ENCODE measurements around the gene ADGRL3. TPM values are rescaled to one million over a fixed set of nuclear protein-coding genes. Genes with fewer than 3 reads are reported as not detected.

Gene ADGRL3
- total and polyA plus RNA-seq, 4 donors: 0.07 to 1.7 (median 0.82) TPM

- TF ChIP-seq REST (IDR thresholded peaks at IDR 0.05) (no peak), EGR1 (IDR thresholded peaks at IDR 0.05; ENCODE audit: low read depth in 2 of 2) (no peak), RXRA (IDR thresholded peaks at IDR 0.05) (no peak), SP1 (IDR thresholded peaks at IDR 0.05) (no peak), YY1 (IDR thresholded peaks at IDR 0.05) (no peak)
- TF ChIP-seq, protein P1, sequence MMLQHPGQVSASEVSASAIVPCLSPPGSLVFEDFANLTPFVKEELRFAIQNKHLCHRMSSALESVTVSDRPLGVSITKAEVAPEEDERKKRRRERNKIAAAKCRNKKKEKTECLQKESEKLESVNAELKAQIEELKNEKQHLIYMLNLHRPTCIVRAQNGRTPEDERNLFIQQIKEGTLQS (IDR thresholded peaks at IDR 0.05): no peak
- TF ChIP-seq, protein P2, sequence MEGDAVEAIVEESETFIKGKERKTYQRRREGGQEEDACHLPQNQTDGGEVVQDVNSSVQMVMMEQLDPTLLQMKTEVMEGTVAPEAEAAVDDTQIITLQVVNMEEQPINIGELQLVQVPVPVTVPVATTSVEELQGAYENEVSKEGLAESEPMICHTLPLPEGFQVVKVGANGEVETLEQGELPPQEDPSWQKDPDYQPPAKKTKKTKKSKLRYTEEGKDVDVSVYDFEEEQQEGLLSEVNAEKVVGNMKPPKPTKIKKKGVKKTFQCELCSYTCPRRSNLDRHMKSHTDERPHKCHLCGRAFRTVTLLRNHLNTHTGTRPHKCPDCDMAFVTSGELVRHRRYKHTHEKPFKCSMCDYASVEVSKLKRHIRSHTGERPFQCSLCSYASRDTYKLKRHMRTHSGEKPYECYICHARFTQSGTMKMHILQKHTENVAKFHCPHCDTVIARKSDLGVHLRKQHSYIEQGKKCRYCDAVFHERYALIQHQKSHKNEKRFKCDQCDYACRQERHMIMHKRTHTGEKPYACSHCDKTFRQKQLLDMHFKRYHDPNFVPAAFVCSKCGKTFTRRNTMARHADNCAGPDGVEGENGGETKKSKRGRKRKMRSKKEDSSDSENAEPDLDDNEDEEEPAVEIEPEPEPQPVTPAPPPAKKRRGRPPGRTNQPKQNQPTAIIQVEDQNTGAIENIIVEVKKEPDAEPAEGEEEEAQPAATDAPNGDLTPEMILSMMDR (IDR thresholded peaks at IDR 0.05; ENCODE audit: low read depth, low read length, missing input control): no peak
Measured at GRCh38 chr4:61605984-61606383, 405.9 kb downstream of the ADGRL3 start (continued).

DNA sequence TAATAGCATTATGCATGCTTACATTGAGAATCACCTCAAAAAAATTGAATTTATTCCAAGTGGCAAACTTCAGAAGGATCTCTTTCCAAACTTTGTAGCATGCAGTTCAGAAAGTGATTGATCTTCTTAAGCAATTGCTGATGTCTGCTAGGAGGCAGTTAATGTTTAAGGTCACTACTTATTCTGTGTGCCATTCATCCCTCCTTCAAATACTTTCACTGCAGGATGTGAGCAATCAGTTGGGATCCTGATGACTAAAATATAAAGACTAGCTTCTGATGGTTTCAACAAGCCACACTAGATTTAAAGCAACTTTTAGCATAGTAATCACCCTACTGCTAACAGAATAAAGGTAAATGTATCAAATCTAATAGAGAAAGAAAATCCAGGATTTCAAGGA, 414.1 kb downstream of the ADGRL3 start:
- TF ChIP-seq YY1 (IDR thresholded peaks at IDR 0.05) (no peak), SP1 (IDR thresholded peaks at IDR 0.05) (no peak), EGR1 (IDR thresholded peaks at IDR 0.05; ENCODE audit: low read depth in 2 of 2) (no peak), FOXA1 (IDR thresholded peaks at IDR 0.05) (no peak), MAX (IDR thresholded peaks at IDR 0.05) (no peak), JUND (IDR thresholded peaks at IDR 0.05) (no peak), REST (IDR thresholded peaks at IDR 0.05) (no peak)
- TF ChIP-seq, protein P1 (IDR thresholded peaks at IDR 0.05): no peak
- Histone ChIP-seq H3K9ac (ENCODE audit: low read depth in 1 of 2, low read length in 2 of 2) (no peak overlapping the region), H3K9me3 (ENCODE audit: control insufficient read depth in 4 of 4, low read length in 3 of 4) (no peaks in the 10 kb centered on the region)

More for the DNA sequence above, 414.1 kb downstream of the ADGRL3 start:
- Histone ChIP-seq H3K27ac (ENCODE audit: low read depth in 1 of 2, low read length in 2 of 2) (no peak overlapping the region), H3K36me3 (ENCODE audit: control insufficient read depth in 4 of 4, insufficient read depth in 3 of 4, low read depth in 1 of 4, low read length in 3 of 4) (no peaks in the 10 kb centered on the region), H3K4me1 (ENCODE audit: control insufficient read depth in 4 of 4, insufficient read depth in 4 of 4, low read length in 3 of 4) (no peaks in the 10 kb centered on the region), H3K27me3 (ENCODE audit: control insufficient read depth in 4 of 4, insufficient read depth in 4 of 4, low read length in 3 of 4) (peaks cover 0 to 3% (median 0%) of the 10 kb centered on the region in 4 donors), H3K4me3 (ENCODE audit: low read depth in 1 of 3, low read length in 3 of 3) (no peak overlapping the region)
- DNase-seq (ENCODE audit: low spot score): no peak

Measured in liver (tissue), 9 donors.